GM12875 (cell line): ENCODE measurements around the gene KRT84.
A peak's percentile ranks its signal among the peaks of the same experiment; 100 is the strongest.

Experiments
- H3K4me3 ChIP-seq: one replicate; pipeline ENCODE4 v1.5.1; 2011; ENCODE audit warnings: low read depth, low read length, control low read depth
- TF ChIP-seq, protein P1 (sequence below): IDR thresholded peaks from 2 replicates; pipeline ENCODE4 v1.5.1; 2011; ENCODE audit warnings: low read depth, mild to moderate bottlenecking, control low read depth, inconsistent platforms, low read length, moderate library complexity, borderline replicate concordance; ENCODE audit not compliant: insufficient read depth

Gene KRT84

DNA sequence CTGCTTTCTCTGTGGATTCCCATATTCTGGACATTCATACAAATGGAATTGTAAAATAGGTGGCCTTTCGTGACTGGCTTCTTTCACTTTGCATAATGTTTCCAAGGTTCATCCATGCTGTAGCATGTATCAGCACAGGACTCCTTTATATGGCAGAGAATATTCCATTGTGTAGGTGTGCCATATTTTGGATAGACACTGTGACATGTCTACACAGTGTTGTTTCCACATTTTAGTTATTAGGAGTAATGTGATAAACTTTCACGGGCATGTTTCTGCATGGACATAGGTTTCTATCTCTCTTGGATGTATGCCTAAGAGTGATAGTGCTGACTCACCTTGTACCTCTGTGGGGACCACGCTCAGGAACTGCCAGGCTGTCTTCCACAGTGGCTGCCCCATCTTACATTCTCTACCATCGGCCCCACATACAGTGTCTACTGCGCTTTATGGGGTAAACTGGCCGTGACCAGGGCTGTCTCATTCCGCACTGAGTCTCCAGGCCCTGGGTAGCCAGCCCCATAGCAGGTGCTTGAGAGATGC, 7.1 kb upstream of the KRT84 start:
- H3K4me3 ChIP-seq = no peak overlapping the region
- TF ChIP-seq, protein P1, sequence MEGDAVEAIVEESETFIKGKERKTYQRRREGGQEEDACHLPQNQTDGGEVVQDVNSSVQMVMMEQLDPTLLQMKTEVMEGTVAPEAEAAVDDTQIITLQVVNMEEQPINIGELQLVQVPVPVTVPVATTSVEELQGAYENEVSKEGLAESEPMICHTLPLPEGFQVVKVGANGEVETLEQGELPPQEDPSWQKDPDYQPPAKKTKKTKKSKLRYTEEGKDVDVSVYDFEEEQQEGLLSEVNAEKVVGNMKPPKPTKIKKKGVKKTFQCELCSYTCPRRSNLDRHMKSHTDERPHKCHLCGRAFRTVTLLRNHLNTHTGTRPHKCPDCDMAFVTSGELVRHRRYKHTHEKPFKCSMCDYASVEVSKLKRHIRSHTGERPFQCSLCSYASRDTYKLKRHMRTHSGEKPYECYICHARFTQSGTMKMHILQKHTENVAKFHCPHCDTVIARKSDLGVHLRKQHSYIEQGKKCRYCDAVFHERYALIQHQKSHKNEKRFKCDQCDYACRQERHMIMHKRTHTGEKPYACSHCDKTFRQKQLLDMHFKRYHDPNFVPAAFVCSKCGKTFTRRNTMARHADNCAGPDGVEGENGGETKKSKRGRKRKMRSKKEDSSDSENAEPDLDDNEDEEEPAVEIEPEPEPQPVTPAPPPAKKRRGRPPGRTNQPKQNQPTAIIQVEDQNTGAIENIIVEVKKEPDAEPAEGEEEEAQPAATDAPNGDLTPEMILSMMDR = no peak

DNA sequence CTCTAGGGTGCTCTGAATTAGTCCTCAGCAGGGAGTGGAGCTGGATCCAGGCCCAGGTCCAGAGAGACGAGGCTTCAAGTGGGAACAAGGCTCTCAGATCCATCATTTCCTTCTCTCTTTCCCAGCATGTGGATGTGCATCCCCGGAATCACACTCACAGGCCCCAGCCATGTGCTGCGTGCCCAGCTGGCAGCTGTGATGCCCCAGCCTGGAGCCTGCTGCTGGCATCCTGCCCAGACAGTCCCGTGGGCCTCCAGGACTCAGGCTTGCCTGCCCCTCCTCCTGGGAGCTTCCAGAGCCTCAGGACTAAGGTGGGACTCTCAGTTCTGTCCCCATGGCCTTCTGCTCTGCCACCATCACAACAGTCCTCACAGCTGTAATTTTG, 6.2 kb upstream of the KRT84 start:
- no peak overlapping the region for H3K4me3 ChIP-seq
- TF ChIP-seq, protein P1 = no peak

DNA sequence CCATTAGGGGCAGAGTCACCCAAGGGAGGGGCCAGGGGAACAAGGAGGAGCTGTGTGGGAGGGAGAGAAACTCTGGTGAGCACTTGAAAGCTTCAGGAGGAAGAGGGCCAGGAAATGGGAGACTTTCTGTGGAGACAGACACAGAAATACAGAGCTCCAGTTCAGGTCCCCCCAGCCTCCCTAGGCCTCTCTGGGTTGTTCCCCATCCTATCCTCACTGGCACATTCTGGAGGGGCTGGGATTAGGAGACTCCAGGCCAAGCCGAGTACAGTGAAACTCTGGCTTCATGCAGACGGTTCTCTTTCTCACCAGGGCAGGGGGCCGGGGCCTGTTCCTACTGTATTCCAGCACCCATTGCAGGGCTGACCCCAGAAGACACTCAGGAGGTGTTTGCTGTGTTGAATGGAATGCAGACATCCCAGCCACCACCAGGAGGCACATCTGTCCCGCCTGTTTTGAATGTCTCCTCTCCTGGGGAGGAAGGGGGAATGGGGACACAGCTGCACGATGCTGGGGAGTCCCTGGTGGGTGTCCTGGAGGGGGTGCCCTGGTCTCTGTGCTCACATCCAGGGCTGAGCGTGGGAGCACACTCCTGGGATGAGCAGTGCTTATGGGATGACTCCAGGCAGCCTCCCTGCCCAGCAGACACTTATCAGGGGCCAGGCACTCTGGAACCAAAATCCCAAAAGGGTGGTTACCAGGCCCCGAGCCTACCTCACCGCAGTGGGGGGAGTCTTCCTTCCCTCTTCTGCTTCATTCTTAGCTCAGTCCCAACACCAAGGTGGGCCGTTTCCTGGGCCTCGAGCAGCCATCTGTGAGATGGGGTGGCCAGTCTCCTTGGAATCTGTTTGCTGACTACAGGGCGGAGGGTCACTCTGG, 5.5 kb upstream of the KRT84 start:
- H3K4me3 ChIP-seq = no peak overlapping the region
- TF ChIP-seq, protein P1 = peak; percentile 60

DNA sequence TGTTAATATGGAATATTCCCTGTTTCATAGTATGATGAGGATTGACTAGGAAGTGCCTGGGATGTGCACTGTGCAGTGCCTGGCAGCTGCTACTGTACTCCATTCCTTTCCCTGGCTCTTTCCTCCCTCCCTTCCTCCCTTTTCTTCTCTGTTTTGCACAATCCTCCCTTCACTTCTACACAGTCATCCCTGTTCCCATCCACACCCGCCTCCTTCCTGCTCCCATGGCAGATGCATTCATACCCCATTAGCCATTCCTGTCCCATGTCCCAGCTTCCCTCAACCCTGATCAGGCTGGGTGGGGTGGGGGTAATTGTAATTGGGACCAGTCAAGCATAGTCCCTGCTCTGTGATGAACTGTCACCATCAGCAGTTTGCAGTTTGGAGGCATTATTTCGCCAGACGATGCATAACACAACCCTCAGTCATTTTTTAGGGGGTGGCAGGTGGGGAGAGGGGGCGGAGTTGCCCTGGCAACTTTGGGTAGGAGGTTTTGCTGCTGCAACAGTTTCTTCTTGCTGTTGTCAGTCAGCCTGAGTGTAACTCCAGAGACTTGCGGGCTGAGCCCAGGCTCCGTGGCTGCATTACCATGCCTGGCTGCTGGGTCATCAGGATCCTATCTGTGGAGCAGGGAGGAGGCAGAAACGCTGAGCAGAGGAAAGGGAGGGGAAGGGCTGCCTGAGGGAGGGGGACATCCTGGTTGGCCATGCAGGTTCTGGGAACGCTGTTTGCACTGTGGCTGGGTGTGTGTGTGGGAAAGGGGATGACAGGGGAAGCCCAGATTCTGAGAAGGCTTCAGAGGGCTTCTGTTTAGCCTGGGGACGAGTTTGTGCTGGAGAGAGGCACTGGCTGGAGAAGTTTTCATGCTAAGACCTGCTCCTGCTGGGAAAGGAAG, 4.1 kb upstream of the KRT84 start:
- TF ChIP-seq, protein P1 = no peak
- no peak overlapping the region for H3K4me3 ChIP-seq

DNA sequence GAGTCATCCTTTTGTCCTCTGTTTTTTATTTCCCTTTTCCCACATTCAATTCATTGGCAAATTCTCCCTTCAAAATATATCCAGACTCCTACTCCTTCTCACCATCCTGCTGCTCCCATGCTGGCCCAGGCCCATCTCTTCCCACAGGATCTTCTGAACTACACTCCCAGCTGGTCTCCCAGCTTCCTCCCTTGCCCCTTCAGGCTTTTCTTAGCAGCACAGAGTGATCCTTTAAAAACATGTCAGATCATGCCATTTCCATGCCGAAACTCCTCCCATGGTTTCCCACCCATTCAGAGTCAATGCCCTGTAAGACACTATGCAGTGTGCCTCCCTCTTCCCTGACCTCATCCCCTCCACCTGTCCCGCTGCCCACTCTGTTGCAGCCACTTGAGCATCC, 2.4 kb upstream of the KRT84 start:
- no peak overlapping the region for H3K4me3 ChIP-seq
- TF ChIP-seq, protein P1 = no peak

DNA sequence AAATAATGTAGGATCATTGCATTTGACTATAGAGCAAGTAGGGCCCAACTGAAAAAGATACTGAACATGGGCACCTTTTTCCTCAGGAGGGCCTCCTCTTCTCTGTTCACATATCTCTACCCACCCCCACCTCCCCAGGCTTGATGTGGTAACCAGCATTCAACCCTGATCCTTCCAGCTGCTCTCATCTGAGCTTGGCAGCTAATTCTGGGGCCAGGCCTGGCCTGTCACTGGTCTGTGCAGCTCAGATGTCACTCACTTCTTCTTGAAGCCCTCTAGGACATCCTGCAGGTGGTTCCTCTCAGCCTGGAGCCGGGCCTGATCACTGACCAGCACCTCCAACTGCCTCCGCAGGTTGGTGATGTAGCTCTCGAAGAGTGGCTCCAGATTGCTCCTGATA, 2.1 kb downstream of the KRT84 start:
- TF ChIP-seq, protein P1 = no peak
- H3K4me3 ChIP-seq = no peak overlapping the region
